SHP77 treated with DMSO at 0.1 percent for 48 hours (cell line): ENCODE data around the gene HADHA.
"Not testable (repeated sequence)": the region's sequence is repeated elsewhere in the genome, so short reads cannot be mapped to it uniquely, and the experiment has no call there.

Experiments
- DNase-seq: peaks from one replicate; lab custom pipeline; 2025; lab: John Stamatoyannopoulos, UW

The HADHA gene

DNA sequence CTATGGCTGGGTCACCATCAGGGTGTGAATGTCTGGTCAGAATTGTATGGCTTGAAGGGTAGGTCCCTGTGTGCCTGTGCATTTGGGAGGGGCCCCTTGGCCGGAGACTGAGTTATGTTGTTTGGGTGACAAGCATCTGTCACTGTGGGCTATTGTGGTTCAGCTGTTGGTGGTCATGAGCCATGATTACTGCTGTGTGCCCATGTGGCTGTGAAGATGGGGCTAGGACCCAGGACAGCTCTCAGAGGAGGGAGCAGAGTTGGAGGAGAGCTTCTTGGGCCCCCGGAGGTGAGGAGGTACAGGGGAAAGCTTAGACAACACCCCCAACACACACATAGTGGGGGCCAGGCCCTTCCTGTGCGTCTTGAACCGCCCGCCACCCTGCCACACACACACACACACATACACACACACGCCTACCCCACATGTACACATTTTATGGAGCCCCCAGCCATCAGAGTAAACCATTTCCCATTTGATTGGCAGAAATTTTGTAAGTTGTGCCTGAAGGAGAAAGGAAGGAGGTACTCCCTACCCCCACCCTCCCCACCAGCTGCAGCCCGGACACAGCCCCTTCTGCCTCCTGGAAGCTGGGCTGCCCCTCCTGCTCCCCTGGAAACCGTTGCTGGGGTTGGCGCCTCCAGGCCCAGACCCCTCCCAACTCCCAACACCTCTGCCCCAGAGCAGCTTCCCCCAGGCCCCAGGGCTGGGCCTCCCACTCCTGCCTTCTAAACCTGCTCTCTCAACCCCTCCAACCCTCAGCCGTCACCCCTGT, 69.6 kb downstream of the HADHA start:
- no peak for DNase-seq

DNA sequence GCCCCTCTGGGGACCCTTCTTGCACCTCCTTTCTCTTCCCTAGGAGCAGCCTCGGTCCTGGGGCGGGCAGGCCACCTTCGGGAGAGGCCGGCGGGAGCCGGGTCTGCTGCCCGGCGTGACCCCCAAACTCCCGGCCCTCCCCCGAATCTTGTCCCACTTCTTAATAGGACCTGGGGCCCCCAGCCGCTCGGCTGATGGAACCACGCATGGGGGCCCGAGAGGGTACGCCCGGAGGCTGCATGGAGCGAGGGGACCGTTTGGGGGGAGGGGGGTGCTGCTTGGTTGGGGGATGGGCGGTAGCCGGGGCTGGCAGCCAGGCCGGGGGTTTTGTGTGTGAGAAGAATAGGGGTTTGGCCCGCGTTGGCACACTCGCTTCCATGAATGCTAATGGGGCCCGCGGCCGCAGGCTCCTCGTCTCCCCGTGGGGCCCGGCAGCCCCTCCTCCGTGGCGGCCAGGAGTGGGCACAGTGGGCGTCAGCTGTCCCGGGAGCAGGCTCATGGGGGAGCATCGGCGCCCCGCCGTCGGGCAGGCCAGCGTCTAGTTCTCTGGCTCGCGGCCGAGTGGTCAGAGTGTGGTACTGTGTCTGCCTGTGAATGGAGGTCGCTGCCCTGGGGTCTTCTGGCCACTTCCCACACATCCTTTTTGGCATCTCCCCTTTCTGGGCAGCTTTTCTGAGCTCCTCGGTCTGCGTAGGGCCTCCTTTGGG, 70.5 kb downstream of the HADHA start:
- no peak for DNase-seq

DNA sequence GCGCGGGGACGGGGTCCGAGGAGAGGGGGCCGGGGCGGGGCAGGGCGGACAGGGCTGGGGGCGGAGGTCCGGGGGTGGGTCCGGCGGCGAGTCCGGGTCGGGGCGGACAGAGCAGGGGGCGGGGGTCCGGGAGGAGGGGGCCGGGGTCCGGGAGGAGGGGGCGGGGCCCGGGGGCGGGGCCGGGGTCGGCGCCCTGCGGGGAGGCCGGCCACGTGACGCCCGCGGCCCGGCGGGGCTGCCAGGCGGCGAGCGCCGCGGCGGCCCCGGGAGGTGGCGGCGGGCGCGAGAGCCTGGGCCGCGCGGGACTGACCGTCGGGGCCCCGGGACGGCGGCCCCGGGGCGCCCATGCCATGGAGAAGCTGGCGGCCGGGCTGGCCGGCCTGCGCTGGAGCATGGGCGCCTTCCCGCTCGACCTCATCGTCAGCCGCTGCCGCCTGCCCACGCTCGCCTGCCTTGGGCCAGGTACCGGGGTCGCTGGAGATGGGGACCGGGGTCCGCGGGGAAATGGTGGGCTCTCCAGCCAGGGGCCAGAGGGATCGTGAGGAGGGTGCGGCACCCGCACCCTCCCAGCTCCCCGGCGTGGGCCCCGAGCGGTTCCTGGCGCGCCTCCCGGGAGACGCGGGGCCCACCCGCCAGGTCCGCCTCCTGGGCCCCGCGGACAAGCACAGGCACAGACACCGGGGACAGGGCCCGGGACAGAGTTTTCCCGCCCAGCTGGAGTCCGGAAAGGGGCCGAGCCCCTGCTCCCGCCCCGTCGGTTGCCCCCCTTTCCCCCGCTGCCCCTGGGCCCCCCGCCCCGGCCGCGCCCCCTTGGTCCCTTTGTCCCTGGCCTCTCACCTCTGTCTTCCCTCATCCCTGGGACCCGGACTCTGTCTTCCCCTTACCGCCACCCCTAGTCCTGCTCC, 71.3 kb downstream of the HADHA start, which contains the start of gene GAREM2:
Gene GAREM2 (plus strand): TSS at position 218 of the 905 bp plus-strand sequence. CDS start 133 bp downstream, at position 351.
- no peak for DNase-seq

DNA sequence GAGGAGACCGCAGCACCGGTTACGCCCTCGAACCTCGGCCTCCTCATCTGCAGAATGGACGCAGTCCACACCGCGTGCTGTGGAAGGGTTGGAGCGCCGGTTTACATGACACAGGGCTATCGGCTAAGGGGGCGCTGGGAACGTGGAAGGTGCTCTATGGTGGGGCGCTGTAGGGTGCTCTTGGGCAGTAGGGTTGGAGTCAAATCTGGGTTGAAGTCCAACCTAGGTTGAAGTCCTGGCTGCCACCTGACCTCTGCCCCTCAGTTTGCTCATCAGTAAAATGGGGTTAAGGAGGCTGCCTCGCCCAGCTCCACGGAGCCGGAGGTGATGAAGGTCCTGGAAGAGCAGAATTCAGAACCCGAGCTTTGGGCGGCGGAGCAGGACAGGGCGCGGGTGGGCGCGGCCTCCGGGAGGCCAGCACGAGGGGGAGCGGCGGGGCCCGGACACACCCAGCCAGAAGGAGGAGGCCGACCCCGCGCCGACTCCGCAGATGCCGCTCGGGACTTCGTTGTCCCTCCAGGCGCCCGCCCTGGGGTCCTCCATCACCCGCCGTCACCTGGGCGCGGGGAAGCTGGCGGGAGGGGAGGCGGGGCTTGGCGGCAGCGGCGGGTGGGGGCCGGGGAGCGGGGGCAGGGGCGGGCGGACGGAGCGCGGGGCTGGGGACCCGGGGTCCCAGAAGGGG, 72.1 kb downstream of the HADHA start:
- DNase-seq, result no peak

DNA sequence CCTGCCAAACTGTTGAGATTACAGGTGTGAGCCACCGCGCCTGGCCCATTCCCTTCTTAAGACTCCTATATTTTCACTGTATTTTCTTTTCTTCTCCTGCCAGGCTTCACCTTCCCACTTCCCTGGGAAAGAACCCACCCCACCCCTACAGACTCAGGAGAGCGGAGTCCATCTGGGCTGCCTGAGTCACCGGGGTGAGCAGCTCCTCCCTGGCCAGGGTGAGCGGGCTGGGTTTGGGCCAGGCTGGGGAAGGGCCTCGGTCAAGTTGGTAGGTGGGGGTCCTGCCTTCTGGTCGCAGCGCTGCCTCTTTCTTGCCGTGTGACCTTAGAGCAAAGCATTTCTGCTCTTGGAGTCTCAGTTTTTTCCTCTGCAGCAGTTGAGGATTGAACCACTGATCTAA, 73.6 kb downstream of the HADHA start:
- DNase-seq, result no peak

DNA sequence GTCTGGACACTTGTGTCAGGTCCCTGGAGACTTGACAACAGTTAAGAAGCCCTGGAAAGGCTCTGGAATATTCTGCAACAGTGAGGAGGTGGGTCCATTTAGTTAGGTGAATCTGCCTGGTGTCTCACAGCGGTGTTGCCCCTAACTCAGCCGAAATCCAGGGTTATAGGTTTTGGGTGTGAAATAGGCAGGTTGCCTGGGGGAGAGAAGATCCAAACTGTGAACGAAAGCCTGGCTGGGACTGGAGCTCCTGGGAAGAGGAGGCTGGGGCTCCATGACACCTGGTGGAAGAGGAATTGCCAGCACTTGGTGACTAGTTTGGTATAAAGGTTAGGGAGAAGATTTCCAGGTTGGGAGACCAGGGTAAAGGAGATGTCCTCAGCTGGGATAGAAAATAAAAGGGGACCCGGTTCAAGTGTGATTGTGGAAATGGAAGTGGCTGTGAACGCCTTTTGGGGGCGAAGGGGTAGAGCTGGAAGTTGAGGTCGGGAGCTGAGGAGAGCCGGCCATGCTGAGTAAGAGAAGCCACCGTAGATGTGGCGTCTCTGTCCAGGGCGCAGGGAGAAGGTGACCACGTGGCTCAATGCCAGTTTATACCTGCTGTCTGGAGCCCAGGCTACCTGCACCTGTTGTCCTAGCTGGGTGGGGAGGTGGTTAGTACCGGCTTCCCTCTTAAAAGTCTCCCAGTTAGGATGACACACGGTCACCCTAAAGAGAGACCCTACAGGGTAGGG, 74.6 kb downstream of the HADHA start:
- DNase-seq, result no peak

DNA sequence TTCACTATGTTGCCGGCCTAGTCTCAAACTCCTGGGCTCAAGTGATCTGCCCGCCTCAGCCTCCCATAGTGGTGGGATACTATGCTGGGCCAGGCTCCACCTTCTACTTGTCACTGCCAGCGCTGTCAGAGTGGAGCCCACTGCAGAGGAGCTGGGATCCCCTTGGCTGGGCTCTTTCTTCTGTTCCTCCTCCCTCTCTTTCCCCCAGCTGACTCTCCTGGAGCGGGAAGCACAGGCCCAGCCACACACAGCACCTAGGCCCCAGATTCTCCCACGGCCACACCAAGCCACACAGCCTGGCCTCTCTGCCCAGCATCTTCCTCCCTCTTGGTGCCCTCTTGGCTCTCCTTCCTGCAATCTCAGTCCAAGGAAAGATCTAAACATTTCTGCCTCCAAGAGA, 75.2 kb downstream of the HADHA start:
- no peak for DNase-seq

DNA sequence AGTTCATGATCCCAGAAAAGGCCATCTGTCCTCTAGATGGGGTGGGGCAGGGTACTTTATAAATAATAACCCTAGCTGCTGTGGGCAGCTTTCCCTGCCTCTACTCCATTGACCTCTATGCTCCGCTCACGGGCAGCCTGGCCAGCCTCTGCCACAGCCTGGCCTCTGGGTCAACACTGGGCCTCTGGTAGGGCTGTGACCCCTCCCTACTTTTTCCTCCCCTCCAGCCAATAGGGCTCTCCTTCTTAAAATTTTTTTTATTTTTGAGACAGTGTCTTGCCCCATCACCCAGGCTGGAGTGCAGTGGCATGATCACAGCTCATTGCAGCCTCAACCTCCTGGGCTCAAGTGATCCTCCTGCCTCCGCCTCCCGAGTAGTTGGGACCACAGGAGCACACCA, 75.6 kb downstream of the HADHA start:
- no peak for DNase-seq

DNA sequence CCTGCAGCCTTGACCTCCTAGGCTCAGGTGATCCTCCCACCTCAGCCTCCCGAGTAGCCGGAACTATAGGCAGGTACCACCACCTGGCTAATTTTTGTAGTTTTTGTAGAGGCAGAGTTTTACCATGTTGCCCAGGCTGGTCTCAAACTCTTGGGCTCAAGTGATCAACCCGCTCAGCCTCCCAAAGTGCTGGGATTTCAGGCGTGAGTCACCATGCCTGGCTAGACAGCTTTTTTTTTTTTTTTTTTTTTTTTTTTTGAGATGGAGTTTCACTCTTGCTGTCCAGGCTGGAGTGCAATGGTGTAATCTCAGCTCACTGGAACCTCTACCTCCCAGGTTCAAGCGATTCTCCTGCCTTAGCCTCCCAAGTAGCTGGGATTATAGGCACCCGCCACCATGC, 77.9 kb downstream of the HADHA start:
- DNase-seq, result not testable (repeated sequence)

GRCh38 chr2:26165403-26165802, 79.0 kb downstream of the HADHA start:
- DNase-seq, result no peak

- DNase-seq, result no peak
Observed at GRCh38 chr2:26164641-26165211, 79.7 kb downstream of the HADHA start.

- no peak for DNase-seq
Observed at GRCh38 chr2:26164231-26164630, 80.2 kb downstream of the HADHA start.

- no peak for DNase-seq
Observed at GRCh38 chr2:26162963-26163362, 81.5 kb downstream of the HADHA start.

DNA sequence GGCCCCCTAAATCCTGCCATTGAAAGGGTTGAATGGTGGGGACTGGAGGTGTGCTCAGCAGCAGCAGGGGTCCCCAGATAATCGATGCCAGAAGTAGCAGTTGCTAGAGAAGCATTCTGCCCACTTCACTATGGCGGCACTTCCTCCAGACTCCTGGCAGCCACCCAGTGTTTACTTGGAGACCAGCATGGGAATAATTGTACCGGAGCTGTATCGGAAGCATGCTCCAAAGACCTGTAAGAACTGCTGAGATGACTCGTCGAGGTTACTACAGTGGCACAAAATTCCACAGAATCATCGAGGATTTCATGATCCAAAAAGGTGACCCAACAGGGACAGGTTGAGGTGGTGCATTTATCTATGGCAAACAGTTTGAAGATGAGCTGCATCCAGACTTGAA, 82.5 kb downstream of the HADHA start:
- no peak for DNase-seq

DNA sequence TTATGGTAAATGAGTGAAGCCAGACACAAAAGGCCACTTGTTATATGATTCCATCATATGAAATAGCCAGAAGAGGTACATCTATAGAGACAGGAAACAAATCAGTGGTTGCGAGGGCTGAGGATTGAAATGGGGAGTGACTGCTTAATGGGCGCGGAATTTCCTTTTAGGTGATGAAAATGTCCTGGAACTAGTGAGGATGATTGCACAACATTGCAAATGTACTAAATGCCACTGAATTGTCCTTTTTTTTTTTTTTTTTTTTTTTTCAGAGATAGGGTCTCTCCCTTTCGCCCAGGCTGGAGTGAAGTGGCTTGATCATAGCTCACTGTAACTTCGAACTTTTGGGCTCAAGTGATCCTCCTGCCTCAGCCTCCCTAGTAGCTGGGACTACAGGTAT, 86.9 kb downstream of the HADHA start:
- DNase-seq, result no peak

DNA sequence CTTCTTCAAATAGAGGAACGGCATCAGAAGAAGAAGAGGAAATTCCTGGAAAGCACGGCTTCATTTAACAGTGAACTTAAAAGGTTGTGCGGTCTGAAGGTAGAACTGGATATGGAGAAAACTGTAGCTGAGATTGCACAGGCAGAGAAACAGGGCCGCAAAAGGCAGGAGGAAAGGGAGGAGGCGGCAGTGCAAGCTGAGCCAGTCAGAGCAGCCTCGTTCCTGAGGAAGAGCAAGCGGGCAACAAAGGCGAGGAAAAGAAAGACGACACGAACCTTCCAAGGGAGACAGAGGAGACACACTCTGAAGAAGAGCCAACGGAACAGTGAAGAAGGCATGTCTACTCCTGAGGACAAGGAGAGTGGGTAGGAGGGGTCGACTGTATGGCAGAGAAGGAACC, 94.2 kb downstream of the HADHA start:
- no peak for DNase-seq

DNA sequence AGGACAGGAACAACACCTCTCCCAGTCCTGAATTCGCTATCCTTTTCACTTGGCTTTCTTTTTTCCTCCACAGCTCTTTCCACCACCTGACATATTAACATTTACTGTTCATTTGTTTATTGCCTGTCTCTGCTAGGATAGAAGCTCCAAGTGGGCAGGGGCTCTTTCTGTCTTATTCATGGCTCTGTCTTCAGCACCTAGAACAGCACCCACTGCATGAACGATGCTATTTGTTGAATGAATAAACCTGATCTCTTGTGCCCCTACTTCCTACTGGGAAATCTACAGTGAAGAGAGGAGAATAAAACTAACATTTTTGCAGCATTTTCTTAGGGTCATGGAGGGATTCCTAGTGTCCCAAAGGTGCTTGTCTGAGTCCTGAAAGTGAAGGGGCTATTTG, 95.9 kb downstream of the HADHA start:
- DNase-seq, result no peak

DNA sequence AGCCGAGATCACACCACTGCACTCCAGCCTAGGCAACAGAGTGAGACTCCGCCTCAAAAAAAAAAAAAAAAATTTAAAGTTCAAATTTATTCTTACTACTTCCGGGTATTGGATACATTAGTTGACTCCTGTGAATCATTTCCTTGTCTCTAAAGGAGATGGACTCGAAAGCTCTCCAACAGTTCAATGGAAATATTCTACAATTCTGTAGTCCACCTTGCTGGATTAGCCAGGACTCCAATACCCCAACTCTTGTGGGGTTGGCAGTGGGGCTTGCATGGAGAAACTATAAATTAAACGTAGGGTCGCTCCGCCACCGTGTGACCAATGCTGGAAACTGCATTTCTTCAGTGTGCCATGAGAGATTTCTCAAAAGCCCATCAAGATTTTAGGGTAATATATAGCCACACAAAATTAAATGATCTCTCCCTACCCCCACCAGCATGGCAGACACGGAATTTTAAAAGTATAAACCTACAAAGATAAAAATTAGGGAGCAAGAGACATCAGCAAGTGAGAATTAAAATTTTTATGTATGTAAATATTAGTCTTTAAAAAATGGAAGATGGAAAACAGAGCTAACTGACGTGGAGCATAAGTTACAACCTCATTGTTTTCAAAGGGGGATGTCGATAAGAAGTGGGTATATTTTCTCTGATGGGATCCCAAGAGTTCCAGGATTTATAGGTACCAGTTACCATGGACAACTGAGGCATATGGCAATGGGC, 99.3 kb downstream of the HADHA start:
- DNase-seq, result peak; percentile 58

GRCh38 chr2:26144031-26144430, 100.4 kb downstream of the HADHA start:
- no peak for DNase-seq

- DNase-seq, result no peak
Observed at GRCh38 chr2:26141145-26141769, 103.2 kb downstream of the HADHA start.
